SK-N-SH treated with all-trans-retinoic acid at 6 μM for 48 hours (cell line): ENCODE measurements around the gene CHST8.

ENCODE experiments used
- ARNTL ChIP-seq: fragments of 450-650 bp; formaldehyde crosslinking; IDR thresholded peaks from 2 replicates; pipeline ENCODE4 v1.5.0; 2020; ENCODE audit warnings: low read depth, mild to moderate bottlenecking, moderate library complexity, borderline replicate concordance
- BACH2 ChIP-seq: fragments of 250-450 bp; sonication (Bioruptor Pico); IDR thresholded peaks from 2 replicates; pipeline ENCODE4 v1.9.0; 2021; ENCODE audit warnings: mild to moderate bottlenecking, borderline replicate concordance
- CSDC2 ChIP-seq: fragments of 250-450 bp; sonication (Bioruptor Pico); IDR thresholded peaks from 2 replicates; pipeline ENCODE4 v1.5.0; 2020; ENCODE audit warnings: mild to moderate bottlenecking, moderate library complexity
- CSRNP3 ChIP-seq: fragments of 250-450 bp; sonication (Bioruptor Pico); IDR thresholded peaks from 2 replicates; pipeline ENCODE4 v1.5.1; 2021; ENCODE audit warnings: mild to moderate bottlenecking, moderate library complexity
- RARB ChIP-seq: fragments of 250-450 bp; sonication (Bioruptor Pico); IDR thresholded peaks from 2 replicates; pipeline ENCODE4 v1.8.0; 2021; ENCODE audit warnings: mild to moderate bottlenecking, moderate library complexity
- TOX ChIP-seq: fragments of 250-450 bp; sonication (Bioruptor Pico); IDR thresholded peaks from 2 replicates; pipeline ENCODE4 v1.8.0; 2021; ENCODE audit warnings: mild to moderate bottlenecking, moderate library complexity, borderline replicate concordance
- ZFP30 ChIP-seq: fragments of 450-650 bp; formaldehyde crosslinking; IDR thresholded peaks from 2 replicates; pipeline ENCODE4 v1.5.0; 2022; ENCODE audit warnings: mild to moderate bottlenecking, moderate library complexity
- ZNF565 ChIP-seq: fragments of 450-650 bp; formaldehyde crosslinking; conservative IDR thresholded peaks from 2 replicates; pipeline ENCODE4 v1.5.0; 2020; ENCODE audit warnings: low read depth, mild to moderate bottlenecking, moderate library complexity
- ZNF70 ChIP-seq: fragments of 450-650 bp; formaldehyde crosslinking; IDR thresholded peaks from 2 replicates; pipeline ENCODE4 v1.5.0; 2020; ENCODE audit warnings: mild to moderate bottlenecking, moderate library complexity
- ZNF8 ChIP-seq: fragments of 450-650 bp; formaldehyde crosslinking; IDR thresholded peaks from 2 replicates; pipeline ENCODE4 v1.5.0; 2020; ENCODE audit warnings: mild to moderate bottlenecking, moderate library complexity
- TF ChIP-seq, protein P1 (sequence below): fragments of 250-450 bp; sonication (Bioruptor Pico); IDR thresholded peaks from 2 replicates; pipeline ENCODE4 v1.8.0; 2020; ENCODE audit warnings: mild to moderate bottlenecking, moderate library complexity, borderline replicate concordance
- TF ChIP-seq, protein P2 (sequence below): fragments of 250-450 bp; sonication (Bioruptor Pico); IDR thresholded peaks from 2 replicates; pipeline ENCODE4 v1.5.1; 2020; ENCODE audit warnings: low read depth, mild to moderate bottlenecking, moderate library complexity

DNA sequence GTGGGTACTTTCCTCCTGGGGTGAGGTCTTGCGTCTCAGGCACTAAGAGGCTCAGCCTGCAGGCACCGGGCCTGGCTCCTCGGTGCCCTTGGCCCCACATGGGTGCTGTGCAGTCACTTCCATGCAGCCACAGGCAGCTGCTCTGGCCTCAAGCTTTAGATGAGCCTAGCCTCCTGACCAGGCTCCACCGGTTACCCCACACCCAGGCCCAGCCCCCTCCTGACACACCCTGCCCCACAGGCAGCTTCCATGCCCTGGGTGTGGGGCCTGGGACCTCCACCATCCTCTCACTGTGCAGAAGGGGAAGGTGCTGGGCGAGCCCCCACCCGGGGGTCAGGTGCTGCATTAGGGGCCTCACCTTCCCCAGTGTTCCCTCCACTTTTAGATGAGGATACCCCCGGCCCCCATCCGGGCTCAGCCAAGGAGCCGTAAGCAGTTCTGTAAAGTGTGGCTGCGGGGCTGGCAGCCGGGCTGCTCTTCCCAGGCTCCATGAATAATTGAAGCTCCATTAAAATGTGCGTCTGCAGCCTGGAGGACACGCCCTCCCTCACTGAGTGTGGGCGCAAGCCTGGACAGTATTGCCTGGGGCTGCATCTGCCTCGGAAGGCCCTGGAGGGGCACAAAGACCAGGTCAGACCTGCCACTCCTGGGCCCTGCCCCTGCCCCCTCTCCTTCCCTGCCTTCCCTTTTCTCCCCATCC is 102.4 kb downstream of the CHST8 start:
- no peak for TF ChIP-seq RARB
- TF ChIP-seq, protein P1, sequence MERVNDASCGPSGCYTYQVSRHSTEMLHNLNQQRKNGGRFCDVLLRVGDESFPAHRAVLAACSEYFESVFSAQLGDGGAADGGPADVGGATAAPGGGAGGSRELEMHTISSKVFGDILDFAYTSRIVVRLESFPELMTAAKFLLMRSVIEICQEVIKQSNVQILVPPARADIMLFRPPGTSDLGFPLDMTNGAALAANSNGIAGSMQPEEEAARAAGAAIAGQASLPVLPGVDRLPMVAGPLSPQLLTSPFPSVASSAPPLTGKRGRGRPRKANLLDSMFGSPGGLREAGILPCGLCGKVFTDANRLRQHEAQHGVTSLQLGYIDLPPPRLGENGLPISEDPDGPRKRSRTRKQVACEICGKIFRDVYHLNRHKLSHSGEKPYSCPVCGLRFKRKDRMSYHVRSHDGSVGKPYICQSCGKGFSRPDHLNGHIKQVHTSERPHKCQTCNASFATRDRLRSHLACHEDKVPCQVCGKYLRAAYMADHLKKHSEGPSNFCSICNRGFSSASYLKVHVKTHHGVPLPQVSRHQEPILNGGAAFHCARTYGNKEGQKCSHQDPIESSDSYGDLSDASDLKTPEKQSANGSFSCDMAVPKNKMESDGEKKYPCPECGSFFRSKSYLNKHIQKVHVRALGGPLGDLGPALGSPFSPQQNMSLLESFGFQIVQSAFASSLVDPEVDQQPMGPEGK, result no peak
- TF ChIP-seq BACH2 (CRISPR knock-in tag), result no peak
- TF ChIP-seq CSRNP3 (CRISPR knock-in tag), result no peak
- TF ChIP-seq ZNF8, result no peak
- TF ChIP-seq ZNF70, result no peak
- TF ChIP-seq ARNTL (CRISPR knock-in tag), result no peak
- no peak for TF ChIP-seq ZNF565 (CRISPR knock-in tag)
- TF ChIP-seq TOX (CRISPR knock-in tag), result no peak
- TF ChIP-seq, protein P2, sequence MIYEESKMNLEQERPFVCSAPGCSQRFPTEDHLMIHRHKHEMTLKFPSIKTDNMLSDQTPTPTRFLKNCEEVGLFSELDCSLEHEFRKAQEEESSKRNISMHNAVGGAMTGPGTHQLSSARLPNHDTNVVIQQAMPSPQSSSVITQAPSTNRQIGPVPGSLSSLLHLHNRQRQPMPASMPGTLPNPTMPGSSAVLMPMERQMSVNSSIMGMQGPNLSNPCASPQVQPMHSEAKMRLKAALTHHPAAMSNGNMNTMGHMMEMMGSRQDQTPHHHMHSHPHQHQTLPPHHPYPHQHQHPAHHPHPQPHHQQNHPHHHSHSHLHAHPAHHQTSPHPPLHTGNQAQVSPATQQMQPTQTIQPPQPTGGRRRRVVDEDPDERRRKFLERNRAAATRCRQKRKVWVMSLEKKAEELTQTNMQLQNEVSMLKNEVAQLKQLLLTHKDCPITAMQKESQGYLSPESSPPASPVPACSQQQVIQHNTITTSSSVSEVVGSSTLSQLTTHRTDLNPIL (CRISPR knock-in tag), result no peak
- TF ChIP-seq ZFP30 (CRISPR knock-in tag), result no peak
- TF ChIP-seq CSDC2, result no peak
